NCI-H187 treated with DMSO at 0.1 percent for 48 hours (cell line): ENCODE measurements around the gene CELF2.
"Not testable (repeated sequence)": the region's sequence is repeated elsewhere in the genome, so short reads cannot be mapped to it uniquely, and the experiment has no call there.

Experiments
- DNase-seq: peaks from one replicate; lab custom pipeline; 2025; lab: John Stamatoyannopoulos, UW

The CELF2 gene

DNA sequence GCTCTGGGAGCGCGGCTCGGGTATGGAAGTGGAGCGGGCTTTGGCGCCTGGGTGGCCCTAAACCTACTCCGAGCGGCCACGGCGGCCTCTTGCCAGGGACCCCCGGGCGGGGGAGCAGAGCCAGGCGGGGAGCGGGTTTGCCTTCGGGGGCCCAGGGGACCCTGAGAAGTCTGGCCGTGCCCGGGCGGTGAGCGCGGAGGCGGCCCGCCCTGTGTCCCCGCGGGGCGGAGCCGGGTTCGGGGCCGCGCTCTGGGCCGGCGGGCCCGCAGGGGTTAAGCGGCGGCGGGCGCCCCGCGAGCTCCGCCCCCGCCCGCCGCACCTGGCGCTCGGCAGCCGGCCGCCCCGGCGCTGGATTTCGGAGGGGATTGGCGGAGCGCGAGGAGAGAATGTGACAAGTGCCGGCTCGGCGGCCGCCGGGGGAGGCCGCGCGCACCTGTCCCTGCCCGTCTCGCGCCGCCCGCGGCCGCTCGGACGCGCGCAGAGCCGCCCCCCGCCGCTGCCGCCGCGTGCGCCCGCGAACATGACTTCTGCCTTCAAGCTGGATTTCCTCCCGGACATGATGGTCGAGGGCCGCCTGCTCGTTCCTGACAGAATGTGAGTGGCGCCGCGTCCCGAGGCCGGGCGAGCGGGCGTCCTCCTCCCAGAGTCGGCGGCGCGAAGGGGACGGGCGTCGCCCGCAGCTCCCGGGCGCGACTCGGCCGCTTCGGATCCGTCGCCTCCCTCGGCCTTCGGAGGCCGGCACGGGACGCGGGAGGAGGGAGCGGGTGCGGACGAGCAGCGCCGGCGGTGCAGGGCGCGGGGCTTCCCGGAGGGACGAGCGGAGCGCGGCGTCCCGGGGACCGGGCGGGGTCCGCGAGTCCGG, at the start of gene CELF2:
Gene CELF2, plus strand, starts transcription at position 303 of the 862 bp plus-strand sequence. Its CDS starts 218 bp downstream, at position 521.
- DNase-seq, result no peak

GRCh38 chr10:10968257-10968588, 49.4 kb upstream of the CELF2 start:
- no peak for DNase-seq

GRCh38 chr10:10973310-10973709, 44.4 kb upstream of the CELF2 start:
- no peak for DNase-seq

- DNase-seq, result no peak
Measured at GRCh38 chr10:10975647-10976046, 42.0 kb upstream of the CELF2 start.

GRCh38 chr10:10976652-10977051, 41.0 kb upstream of the CELF2 start:
- DNase-seq, result no peak

GRCh38 chr10:10977226-10977956, 40.3 kb upstream of the CELF2 start:
- no peak for DNase-seq

GRCh38 chr10:10977978-10978377, 39.7 kb upstream of the CELF2 start:
- DNase-seq, result no peak

DNA sequence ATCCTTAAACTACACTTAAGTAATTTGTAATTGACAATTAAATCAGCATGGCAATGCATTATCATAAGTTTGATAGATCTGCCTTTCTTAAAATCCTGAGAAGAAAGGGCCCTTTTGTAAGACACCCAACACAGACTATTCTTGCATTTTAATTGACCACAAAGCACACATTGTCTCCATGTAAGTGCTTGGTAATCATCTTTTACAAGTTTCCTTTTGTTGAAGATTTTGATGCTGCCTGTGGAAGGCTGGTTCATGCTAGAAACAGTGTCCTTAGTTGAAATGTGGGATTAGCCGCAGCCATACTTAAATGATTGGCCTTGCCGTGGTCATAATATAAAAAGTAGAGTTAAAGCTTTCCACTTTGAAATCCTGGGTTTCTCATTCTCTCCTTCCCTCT, 32.3 kb upstream of the CELF2 start:
- DNase-seq, result no peak

DNA sequence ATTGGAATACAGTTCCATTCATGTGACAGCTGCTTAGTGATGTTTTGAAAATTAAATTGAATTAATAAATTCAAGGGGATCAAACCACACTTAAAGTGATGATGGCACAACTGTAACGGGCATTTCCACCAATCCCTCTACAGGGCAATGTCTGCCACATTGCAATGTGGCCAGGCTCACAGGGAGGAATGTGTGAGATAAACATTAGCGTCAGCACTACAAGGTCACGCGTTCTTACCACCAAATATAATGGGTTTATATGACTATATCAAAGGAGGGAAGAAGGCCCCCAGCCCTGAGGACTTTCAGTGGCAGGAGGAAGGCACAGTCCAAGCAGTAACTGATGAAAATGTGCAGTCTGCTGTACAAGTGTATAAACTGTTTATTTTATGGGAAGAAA, 31.1 kb upstream of the CELF2 start:
- DNase-seq, result no peak

DNA sequence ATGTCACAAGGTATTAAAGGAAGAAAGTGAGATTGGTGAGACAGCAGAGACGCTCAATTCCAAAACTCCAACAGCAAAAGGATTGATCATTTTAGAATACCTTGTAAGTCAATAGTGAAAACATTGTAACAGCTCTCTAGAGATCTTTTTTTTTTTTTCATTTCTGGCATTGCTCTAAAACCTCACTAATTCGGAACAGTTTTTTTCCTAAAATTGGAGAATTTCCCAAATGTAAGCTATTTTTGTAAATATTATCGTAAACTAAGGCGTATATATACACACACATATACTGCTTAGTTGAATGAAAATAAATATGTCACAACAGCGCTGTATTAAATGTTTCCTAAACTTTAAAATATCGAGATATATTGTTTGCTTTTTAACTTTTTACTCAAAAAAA, 30.6 kb upstream of the CELF2 start:
- no peak for DNase-seq

- no peak for DNase-seq
Measured at GRCh38 chr10:10989669-10990068, 28.0 kb upstream of the CELF2 start.

DNA sequence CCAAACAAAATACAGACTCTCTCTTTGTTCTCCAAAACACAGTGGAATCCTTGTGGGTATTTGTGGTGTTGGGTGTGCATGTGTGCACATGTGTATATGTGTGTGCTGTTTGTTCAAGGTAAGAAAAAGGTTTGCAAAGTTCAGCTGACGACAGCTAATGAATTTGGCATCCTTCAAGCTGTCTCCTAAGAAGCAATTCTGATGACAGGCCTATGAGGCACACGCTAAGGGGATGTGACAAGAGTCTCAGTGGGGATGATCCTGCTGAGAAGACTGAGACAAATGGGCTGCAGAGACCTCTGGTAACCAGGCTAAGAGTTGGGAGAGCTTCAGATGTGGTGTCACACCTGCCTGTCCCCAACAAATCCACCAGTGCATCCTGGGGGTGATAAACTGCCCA, 26.5 kb upstream of the CELF2 start:
- DNase-seq, result no peak

DNA sequence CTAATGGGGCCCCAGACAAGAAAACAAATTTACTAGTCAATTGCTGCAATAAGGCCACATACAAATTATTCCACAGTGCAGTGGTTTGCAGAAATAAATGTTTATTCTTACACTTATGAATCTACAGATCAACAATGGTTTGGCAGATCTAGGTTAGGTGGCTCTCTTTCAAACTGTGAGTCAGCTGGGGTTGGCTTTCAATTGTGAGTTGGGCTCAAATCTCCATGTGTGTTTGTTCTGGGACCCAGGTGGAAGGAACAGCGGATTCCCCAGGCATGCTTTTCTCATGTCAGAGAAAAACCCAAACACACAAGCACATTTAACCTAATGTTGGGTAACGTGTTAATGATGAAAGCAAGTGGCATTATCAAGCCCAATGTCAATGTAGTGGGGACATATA, 25.6 kb upstream of the CELF2 start:
- DNase-seq, result no peak

DNA sequence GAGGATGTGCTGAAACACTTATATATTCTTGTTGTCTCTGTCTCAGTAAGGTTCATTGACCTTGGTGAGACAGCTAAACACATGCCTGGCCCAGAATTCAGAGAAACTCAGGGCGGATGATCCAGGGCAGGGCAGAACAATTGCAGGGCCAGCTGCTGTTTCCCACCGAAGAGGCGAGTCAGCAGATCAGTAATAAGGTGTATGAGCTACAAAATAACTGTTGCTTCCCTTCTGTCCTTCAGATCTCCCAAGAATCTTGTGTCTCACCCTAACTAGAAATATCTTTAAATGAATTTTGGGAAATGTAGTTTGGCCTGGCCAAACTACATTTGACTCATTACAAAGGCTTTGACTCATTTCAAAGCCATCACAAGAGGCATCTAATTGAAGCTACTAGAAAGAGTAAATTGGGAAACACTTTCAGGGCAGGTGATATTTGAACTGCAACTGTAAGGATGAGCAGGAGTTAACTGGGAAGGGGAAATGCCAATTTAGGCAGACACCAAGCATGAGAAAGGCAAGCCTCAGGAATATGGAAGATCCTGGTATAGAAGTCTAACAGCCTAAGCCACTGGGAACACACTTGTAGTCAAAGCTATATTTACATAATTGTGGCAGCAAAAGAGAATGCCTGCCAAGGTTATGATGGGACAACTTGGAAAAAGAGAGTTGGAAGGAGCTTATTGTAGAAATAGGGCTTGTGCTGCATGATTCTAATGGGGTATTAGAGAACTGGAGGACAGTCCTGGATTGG, 24.5 kb upstream of the CELF2 start:
- DNase-seq, result no peak

DNA sequence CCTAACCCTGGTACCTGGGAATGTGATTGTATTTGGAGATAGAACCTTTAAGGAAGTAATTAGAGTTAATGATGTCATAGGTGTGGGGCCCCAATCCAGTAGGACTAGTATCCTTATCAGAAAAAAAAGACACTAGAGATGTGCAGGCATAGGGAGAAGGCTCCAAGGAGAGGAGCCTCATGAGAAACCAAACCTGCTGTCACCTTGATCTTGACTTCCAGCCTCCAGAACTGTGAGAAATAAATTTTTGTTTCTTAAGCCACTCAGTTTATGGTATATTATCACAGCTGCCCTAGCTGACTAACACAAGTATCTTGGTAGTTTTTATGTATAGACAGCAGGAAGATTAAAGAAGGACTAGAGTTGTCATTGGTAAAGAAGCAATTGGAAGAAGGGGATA, 23.9 kb upstream of the CELF2 start:
- DNase-seq, result no peak

- no peak for DNase-seq
Measured at GRCh38 chr10:10994360-10994759, 23.3 kb upstream of the CELF2 start.

GRCh38 chr10:10995120-10995519, 22.6 kb upstream of the CELF2 start:
- DNase-seq, result no peak

DNA sequence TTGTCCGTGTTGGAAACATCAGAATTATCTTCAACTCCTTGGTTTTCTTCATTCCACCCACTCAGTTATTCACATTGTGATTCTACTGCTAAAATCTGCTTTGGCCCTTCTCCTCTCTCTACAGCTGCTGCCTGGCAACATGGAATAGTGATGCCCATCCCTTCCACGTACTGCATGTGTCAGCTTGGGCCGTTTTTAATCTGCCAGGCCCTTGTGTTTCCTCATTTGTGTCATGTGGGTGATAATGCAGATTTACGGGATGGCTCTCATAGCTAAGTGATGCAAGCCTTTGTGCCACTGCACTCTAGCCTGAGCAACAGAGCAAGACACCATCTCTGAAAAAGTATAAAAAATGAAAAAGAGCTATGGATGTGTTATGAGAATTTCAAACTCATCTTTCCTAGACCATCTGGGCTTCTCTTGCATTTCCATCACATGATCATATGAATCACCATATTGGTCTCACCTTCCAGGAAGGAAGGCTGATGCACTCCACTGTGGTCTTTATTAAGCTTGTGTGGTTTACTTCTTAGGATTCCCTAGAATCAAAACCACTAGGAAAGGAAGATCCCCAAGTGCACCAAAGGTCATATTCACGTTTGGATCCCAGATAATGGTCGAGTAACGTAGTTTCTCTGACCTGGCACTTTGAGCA, 20.6 kb upstream of the CELF2 start:
- no peak for DNase-seq

- DNase-seq, result not testable (repeated sequence)
Measured at GRCh38 chr10:10999501-10999900, 18.2 kb upstream of the CELF2 start.

DNA sequence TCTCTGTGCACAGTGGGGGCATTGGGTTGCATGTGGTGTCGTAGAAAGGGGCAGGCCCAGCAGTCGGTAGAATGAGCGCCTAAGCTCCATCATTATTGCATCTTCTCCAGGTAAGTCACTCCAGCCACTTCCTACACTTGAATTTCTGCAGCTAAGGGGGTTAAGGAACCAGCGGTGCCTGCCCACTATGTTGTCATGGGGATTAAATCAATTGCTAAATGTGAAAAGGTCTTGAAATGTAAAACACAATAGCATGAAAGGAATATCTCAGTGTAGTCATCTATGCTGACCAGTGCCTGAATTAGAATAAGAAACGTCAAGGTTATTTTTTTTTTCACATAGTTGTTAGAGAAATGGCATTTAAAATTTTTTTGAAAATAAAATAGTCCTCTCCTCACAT, 15.2 kb upstream of the CELF2 start:
- DNase-seq, result no peak

GRCh38 chr10:11002916-11003315, 14.8 kb upstream of the CELF2 start:
- DNase-seq, result no peak

DNA sequence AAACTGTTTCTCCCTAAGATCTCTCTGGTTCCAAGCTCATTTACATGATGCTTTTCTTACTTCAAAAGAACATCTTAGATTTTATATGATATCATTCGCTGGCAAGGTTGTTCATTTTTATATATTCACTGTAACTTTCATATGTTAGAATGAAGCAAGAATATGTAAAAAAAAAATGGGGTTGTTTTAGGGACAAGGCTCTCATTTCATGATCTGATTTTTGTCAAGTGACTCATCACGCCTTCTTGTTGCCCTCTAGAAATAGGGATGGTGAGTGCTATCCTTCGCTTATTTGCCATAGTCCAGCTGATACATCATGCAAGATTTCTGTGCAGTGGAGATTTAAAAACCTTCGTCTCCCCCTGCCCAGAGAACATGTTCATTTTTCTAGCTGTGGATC, 14.0 kb upstream of the CELF2 start:
- DNase-seq, result no peak
